Peyer's patch (tissue), 4 donors: ENCODE data around the gene PLCD1. TPM values are rescaled to one million over a fixed set of nuclear protein-coding genes. Genes with fewer than 3 reads are reported as not detected.
A peak's percentile ranks its signal among the peaks of the same experiment; 100 is the strongest.
"Not testable (repeated sequence)": the region's sequence is repeated elsewhere in the genome, so short reads cannot be mapped to it uniquely, and the experiment has no call there.

Source experiments
- DNase-seq, 3 donors: peaks; one replicate each; pipeline ENCODE4 v3.0.0-alpha.2; 2017 to 2019
- H3K27ac ChIP-seq, 4 donors: fragments of 200-600 bp; sonication (generic); one replicate each; pipeline ENCODE4 v1.5.1; 2016 to 2019
- H3K27me3 ChIP-seq, 2 donors: fragments of 200-600 bp; sonication (generic); one replicate each; pipeline ENCODE4 v1.5.1; 2019
- H3K36me3 ChIP-seq, 3 donors: fragments of 200-600 bp; sonication (generic); one replicate each; pipeline ENCODE4 v1.5.1; 2016 to 2019
- H3K4me1 ChIP-seq, 4 donors: fragments of 200-600 bp; sonication (generic); one replicate each; pipeline ENCODE4 v1.5.1; 2016 to 2019
- H3K4me3 ChIP-seq, 4 donors: fragments of 200-600 bp; sonication (generic); 1 replicate in 3 of 4; 2 replicates in 1 of 4; pipeline ENCODE4 v1.5.1; 2016 to 2019; ENCODE audit warnings: mild to moderate bottlenecking in 1 of 4
- H3K9me3 ChIP-seq, 4 donors: fragments of 200-600 bp; sonication (generic); one replicate each; pipeline ENCODE4 v1.5.1; 2016 to 2019; ENCODE audit warnings: mild to moderate bottlenecking in 1 of 4
- POLR2A ChIP-seq, 2 donors: fragments of 450-650 bp; IDR thresholded peaks; one replicate each; pipeline ENCODE4 v1.5.1; 2017; ENCODE audit warnings: antibody characterized with exemption in 2 of 2, mild to moderate bottlenecking in 2 of 2, moderate library complexity in 2 of 2
- total RNA-seq, 4 donors: library from RNA; depleted of rRNA; stranded (reverse); fragments of >200 nt; gene quantifications; one replicate each; pipeline ENCODE4 v1.1.0, GENCODE V29; 2016
- TF ChIP-seq, protein P1 (sequence below), 6 experiments: fragments of 450-650 bp in 4 of 6; fragments of 200-600 bp in 2 of 6; sonication (generic) in 1 of 6; IDR thresholded peaks; one replicate each; pipeline ENCODE4 v1.5.1; 2017 to 2019; ENCODE audit warnings: antibody characterized with exemption in 6 of 6, mild to moderate bottlenecking in 3 of 6, moderate library complexity in 1 of 6

PLCD1 gene
- total RNA-seq, 4 donors from 2014 or later, result 36.6 to 47.0 (median 40.5) TPM

DNA sequence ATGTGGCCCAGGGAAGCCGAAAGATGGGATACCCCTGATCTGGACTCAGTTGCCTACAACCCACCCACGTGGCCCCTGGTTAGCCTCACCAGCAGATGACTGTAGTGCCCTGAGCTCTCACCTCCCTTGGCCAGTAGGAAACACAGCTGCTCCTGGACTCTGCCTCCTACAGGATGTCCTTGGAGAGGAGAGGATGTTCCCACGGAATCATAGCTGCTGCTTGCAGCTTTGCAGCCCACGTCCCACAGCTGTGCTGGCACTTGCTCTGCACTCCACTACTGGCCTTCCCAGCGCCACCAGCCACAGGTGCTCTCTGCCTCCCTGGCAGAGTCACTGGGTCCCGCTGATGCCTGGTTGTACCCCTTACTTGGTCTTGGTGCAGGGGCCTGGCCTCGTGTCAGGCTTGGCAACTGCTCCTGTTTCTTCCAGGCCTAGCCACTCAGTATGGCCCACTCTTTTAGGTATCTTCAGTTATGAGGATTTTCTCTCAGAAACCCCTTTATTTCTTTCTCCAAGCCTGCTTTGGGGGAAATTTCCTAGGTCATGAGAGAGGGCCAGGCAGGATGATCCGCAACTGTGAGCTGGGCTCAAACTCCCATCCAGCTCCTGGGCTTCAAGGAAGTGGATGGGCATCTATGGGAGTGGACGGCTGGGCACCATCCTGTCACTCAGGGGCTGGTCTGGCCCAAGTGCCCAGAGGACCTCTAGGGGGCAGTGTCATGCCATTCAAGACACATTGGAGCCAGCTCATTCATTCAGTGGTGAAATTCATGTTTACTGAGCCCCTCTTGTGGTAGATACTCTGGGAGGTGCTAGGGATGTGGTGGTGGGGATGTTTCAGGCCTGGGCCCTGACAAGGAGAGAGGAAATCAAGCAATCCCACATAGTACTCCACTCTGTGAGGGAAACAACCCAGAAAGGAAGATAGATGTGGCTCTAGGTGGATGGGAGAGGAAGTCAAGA, 55.0 kb downstream of the PLCD1 start:
- no peaks in the 10 kb centered on the region for H3K27me3 ChIP-seq
- peaks cover 0 to 18% (median 0%) of the 10 kb centered on the region in 3 donors for H3K36me3 ChIP-seq
- peaks cover 0 to under 1% (median 0%) of the 10 kb centered on the region in 4 donors for H3K4me1 ChIP-seq
- DNase-seq, result peak; percentile 67 to 90 (median 76)
- no peak overlapping the region for H3K4me3 ChIP-seq
- no peak for TF ChIP-seq POLR2A (IDR thresholded peaks at IDR 0.05)
- TF ChIP-seq, protein P1, sequence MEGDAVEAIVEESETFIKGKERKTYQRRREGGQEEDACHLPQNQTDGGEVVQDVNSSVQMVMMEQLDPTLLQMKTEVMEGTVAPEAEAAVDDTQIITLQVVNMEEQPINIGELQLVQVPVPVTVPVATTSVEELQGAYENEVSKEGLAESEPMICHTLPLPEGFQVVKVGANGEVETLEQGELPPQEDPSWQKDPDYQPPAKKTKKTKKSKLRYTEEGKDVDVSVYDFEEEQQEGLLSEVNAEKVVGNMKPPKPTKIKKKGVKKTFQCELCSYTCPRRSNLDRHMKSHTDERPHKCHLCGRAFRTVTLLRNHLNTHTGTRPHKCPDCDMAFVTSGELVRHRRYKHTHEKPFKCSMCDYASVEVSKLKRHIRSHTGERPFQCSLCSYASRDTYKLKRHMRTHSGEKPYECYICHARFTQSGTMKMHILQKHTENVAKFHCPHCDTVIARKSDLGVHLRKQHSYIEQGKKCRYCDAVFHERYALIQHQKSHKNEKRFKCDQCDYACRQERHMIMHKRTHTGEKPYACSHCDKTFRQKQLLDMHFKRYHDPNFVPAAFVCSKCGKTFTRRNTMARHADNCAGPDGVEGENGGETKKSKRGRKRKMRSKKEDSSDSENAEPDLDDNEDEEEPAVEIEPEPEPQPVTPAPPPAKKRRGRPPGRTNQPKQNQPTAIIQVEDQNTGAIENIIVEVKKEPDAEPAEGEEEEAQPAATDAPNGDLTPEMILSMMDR (IDR thresholded peaks at IDR 0.05), result peak; percentile 28 to 92 (median 84)
- peak overlapping the region in 1 of 4 donors; percentile 40 for H3K27ac ChIP-seq
- H3K9me3 ChIP-seq, result no peaks in the 10 kb centered on the region

DNA sequence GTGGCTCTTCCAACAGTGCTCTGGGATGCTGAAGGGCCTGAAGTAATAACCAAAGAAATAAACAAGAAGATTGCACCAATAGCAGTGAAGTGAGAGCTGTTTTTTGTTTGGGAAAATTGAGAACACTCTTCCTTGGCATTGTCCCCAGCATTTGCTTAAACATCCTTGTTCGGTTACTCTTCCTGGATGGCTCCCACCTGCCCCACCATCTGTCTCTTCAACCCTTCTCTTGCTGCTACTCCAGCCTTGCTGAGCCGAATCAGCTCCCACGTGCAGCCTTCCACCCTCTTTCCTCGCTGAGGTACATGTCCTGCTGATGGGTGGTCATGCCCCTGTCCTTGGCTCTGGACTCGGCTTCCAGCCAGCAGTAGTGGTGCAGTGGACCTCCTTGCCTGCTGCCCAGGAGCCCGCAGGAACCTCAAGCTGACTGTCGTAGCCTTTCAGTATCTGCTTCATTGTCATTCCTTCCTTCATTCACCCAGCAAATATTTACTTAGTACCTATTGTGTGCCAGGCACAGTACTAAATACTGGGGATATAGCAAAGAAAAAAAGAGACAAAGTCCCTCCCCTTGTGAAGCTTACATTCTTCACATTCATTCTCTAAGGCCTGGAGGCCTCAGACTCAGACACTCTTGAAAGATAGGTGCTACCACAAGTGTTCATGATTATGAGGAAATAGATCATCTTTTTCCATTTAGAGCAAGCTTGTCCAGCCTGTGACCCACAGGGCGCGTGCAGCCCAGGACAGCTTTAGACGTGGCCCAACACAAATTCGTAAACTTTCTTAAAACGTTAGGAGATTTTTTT, 56.0 kb downstream of the PLCD1 start:
- Histone ChIP-seq H3K27ac (peak overlapping the region in 1 of 4 donors; percentile 40), H3K4me3 (no peak overlapping the region), H3K27me3 (no peaks in the 10 kb centered on the region), H3K36me3 (peaks cover 0 to 18% (median 0%) of the 10 kb centered on the region in 3 donors), H3K4me1 (peaks cover 0 to 7% (median 0%) of the 10 kb centered on the region in 4 donors), H3K9me3 (no peaks in the 10 kb centered on the region)
- no peak for DNase-seq
- TF ChIP-seq, protein P1 (IDR thresholded peaks at IDR 0.05), result no peak
- no peak for TF ChIP-seq POLR2A (IDR thresholded peaks at IDR 0.05)

- H3K9me3 ChIP-seq, H3K27ac ChIP-seq, H3K4me1 ChIP-seq, H3K27me3 ChIP-seq, DNase-seq, H3K4me3 ChIP-seq: not testable (repeated sequence)
- peaks cover 0 to 17% (median 0%) of the 10 kb centered on the region in 3 donors for H3K36me3 ChIP-seq
Observed at GRCh38 chr3:37972056-37972455, 57.4 kb downstream of the PLCD1 start.

GRCh38 chr3:37971467-37971866, 58.0 kb downstream of the PLCD1 start:
- Histone ChIP-seq H3K27me3 (no peaks in the 10 kb centered on the region), H3K36me3 (peaks cover 0 to 11% (median 0%) of the 10 kb centered on the region in 3 donors), H3K9me3 (no peaks in the 10 kb centered on the region), H3K4me3 (no peak overlapping the region), H3K4me1 (peaks cover 0 to 7% (median 0%) of the 10 kb centered on the region in 4 donors), H3K27ac (no peak overlapping the region)
- DNase-seq, result no peak
- TF ChIP-seq, protein P1 (IDR thresholded peaks at IDR 0.05), result no peak
- TF ChIP-seq POLR2A (IDR thresholded peaks at IDR 0.05), result no peak

- no peak for DNase-seq
- no peak for TF ChIP-seq POLR2A (IDR thresholded peaks at IDR 0.05)
- no peaks in the 10 kb centered on the region for H3K9me3 ChIP-seq
- H3K36me3 ChIP-seq, result peaks cover 0 to 4% (median 0%) of the 10 kb centered on the region in 3 donors
- no peaks in the 10 kb centered on the region for H3K27me3 ChIP-seq
- H3K4me1 ChIP-seq, result peaks cover 0 to 7% (median 0%) of the 10 kb centered on the region in 4 donors
- no peak overlapping the region for H3K4me3 ChIP-seq
- H3K27ac ChIP-seq, result no peak overlapping the region
Observed at GRCh38 chr3:37970802-37971201, 58.6 kb downstream of the PLCD1 start.

DNA sequence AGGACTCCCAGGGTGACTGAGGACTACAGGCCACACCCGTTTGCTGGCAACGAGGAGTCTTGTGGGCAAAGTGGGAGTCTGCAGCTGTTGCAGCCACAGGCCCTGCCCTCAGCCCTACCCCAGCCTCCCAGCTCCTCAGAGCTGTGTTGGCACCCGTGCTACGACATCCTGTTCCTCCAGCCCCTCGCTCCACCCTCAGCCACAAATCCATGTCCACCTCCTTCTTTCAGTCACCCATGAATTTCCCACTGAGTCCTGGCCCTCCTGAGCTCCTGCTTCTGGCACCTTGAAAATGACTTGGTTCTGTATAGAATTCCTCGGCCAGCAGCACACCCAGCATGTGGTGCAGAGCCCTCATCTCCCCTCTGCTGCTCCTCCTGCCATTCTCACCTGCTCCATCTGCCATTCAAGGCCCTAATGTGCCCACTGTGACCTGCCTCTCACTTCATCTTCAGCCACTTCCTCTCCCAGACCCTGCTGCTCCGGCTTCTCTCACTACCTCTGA, 59.8 kb downstream of the PLCD1 start:
- Histone ChIP-seq H3K9me3 (no peaks in the 10 kb centered on the region), H3K4me3 (no peak overlapping the region), H3K27ac (peak overlapping the region in 1 of 4 donors; percentile 37), H3K36me3 (no peaks in the 10 kb centered on the region), H3K4me1 (peaks cover 0 to 7% (median 0%) of the 10 kb centered on the region in 4 donors), H3K27me3 (no peaks in the 10 kb centered on the region)
- no peak for DNase-seq
- TF ChIP-seq, protein P1 (IDR thresholded peaks at IDR 0.05), result no peak
- TF ChIP-seq POLR2A (IDR thresholded peaks at IDR 0.05), result no peak
